GM10266 (cell line): Measurements from ENCODE around the gene PSME2.

Experiments used
- DNase-seq: peaks from one replicate; pipeline ENCODE4 v3.0.0; 2012; ENCODE audit errors: extremely low spot score
- TF ChIP-seq, protein P1 (sequence below): IDR thresholded peaks from 2 replicates; pipeline ENCODE4 v1.5.1; 2012; ENCODE audit warnings: mild to moderate bottlenecking, low read depth; ENCODE audit not compliant: control insufficient read depth, insufficient read depth; ENCODE audit errors: missing control alignments

Gene PSME2

DNA sequence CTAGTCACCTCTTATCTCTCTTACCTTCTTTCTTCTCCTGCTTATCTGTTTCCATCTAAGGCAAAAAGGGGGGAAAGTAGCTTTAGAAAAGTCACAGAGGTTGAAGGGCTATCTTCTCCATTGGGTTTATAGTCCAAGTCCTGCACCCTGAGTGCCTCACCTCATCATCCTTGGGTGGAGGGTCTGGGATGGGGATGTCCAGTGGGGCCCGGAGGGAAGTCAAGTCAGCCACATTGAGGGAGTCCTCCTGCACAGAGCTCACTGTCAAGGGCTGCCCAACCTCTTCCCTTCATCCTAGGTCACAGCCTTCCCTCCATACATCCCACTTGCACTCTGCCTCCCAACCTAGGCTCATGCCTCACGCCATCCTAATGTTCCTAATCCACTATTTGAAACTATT is 1.2 kb downstream of the PSME2 start:
- no peak for DNase-seq
- TF ChIP-seq, protein P1, sequence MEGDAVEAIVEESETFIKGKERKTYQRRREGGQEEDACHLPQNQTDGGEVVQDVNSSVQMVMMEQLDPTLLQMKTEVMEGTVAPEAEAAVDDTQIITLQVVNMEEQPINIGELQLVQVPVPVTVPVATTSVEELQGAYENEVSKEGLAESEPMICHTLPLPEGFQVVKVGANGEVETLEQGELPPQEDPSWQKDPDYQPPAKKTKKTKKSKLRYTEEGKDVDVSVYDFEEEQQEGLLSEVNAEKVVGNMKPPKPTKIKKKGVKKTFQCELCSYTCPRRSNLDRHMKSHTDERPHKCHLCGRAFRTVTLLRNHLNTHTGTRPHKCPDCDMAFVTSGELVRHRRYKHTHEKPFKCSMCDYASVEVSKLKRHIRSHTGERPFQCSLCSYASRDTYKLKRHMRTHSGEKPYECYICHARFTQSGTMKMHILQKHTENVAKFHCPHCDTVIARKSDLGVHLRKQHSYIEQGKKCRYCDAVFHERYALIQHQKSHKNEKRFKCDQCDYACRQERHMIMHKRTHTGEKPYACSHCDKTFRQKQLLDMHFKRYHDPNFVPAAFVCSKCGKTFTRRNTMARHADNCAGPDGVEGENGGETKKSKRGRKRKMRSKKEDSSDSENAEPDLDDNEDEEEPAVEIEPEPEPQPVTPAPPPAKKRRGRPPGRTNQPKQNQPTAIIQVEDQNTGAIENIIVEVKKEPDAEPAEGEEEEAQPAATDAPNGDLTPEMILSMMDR: no peak

DNA sequence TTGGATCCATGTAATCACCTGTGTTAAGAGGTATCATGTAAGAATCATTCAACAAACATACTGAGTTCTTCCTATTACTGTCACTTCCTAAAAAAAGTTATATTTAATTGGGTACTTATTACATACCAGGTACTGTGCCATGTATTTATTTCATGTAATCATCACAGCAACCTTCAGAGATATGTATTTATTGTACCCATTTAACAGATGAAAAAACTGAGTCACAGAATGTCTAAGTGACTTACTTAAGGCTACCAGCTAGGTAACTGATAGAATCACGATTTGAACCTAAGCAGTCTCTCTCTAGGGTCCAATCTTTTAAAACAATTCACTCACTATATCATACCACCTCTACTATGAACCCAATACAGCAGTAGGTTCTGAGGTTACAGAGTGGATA is 2.0 kb downstream of the PSME2 start:
- TF ChIP-seq, protein P1: no peak
- no peak for DNase-seq

- no peak for DNase-seq
- TF ChIP-seq, protein P1: no peak
Observed at GRCh38 chr14:24143511-24143910, 2.9 kb downstream of the PSME2 start.

GRCh38 chr14:24141097-24141880 is 5.1 kb downstream of the PSME2 start, which contains the start of gene EMC9:
Gene EMC9 (minus strand): TSS chr14:24141591. CDS start chr14:24141304, 287 bp downstream.
- TF ChIP-seq, protein P1: peak; percentile 7
- peak; percentile 96 for DNase-seq

DNA sequence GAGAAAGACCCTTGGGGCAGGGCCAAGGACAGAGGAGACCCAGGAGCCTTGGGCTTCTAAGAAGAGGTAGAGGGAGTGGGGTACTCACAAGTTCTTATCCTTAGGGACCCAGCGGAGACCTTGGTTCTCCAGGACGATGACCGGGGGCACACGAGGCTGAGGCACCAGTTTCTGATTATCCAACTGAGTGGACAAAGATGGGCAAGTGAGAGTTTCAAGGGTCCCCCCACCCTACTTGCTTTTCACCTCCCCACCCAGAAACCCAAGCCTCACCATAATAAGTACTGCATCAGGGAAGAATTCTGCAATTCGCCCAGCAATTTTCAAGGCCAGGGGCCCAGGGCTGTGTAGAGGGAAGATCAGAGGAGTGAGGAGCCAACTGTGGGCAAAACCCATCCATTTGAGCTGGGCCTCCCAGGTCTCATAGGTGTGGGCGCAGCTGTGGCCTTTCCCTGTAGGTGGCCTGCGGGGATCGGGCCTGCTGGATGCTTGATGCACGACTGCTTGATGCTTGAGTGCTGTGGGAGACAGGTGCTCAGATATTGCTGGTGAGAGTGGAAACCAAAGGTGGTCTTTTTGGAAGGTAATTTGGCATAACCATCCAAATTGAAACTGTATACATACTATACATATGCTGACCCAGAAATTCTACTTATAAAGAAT is 7.0 kb downstream of the PSME2 start:
- DNase-seq: no peak
- TF ChIP-seq, protein P1: no peak

GRCh38 chr14:24138396-24139271 is 7.8 kb downstream of the PSME2 start:
- TF ChIP-seq, protein P1: no peak
- no peak for DNase-seq
